ENCODE measurements around the gene ADSL. TPM values are rescaled to one million over a fixed set of nuclear protein-coding genes. Genes with fewer than 3 reads are reported as not detected.

The ADSL gene
- total and polyA plus RNA-seq, 2 donors (not counting 1 experiment from before 2014, with no cell fraction given): 67.0 to 89.8 TPM

- Histone ChIP-seq H3K4me3 (replicated peaks in 1 of 4; ENCODE audit: control extremely low read depth in 1 of 4, insufficient read depth in 1 of 4, low read depth in 3 of 4, low read length in 4 of 4) (no peak overlapping the region), H2AFZ (ENCODE audit: low read length) (no peak overlapping the region), H3K27me3 (ENCODE audit: control insufficient read depth, insufficient read depth, low read length) (no peaks in the 10 kb centered on the region), H3K79me2 (ENCODE audit: control insufficient read depth, insufficient read depth, low read length) (no peaks in the 10 kb centered on the region), H3K27ac (ENCODE audit: insufficient read depth, low read length) (no peak overlapping the region), H3K4me2 (ENCODE audit: extremely low read depth, insufficient read depth, low read length) (no peak overlapping the region), H3K9ac (ENCODE audit: insufficient read depth, low read length) (no peak overlapping the region), H4K20me1 (ENCODE audit: control insufficient read depth, extremely low read depth, insufficient read depth, low read length) (no peaks in the 10 kb centered on the region), H3K36me3 (ENCODE audit: control insufficient read depth, insufficient read depth, low read length) (peaks cover 3% of the 10 kb centered on the region), H3K4me1 (ENCODE audit: control insufficient read depth, extremely low read depth, insufficient read depth, low read length) (peaks cover 3% of the 10 kb centered on the region), H3K9me3 (ENCODE audit: control insufficient read depth, insufficient read depth, low read depth, low read length) (no peaks in the 10 kb centered on the region)
- TF ChIP-seq, protein P1, sequence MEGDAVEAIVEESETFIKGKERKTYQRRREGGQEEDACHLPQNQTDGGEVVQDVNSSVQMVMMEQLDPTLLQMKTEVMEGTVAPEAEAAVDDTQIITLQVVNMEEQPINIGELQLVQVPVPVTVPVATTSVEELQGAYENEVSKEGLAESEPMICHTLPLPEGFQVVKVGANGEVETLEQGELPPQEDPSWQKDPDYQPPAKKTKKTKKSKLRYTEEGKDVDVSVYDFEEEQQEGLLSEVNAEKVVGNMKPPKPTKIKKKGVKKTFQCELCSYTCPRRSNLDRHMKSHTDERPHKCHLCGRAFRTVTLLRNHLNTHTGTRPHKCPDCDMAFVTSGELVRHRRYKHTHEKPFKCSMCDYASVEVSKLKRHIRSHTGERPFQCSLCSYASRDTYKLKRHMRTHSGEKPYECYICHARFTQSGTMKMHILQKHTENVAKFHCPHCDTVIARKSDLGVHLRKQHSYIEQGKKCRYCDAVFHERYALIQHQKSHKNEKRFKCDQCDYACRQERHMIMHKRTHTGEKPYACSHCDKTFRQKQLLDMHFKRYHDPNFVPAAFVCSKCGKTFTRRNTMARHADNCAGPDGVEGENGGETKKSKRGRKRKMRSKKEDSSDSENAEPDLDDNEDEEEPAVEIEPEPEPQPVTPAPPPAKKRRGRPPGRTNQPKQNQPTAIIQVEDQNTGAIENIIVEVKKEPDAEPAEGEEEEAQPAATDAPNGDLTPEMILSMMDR (conservative IDR thresholded peaks at IDR 0.05 in 1 of 2, IDR thresholded peaks at IDR 0.05 in 1 of 2; ENCODE audit: low read depth in 1 of 2, low read length in 2 of 2): no peak
- TF ChIP-seq EZH2 (IDR thresholded peaks at IDR 0.05; ENCODE audit: low read length, missing control alignments): no peak
- peak; percentile 72 to 76 for DNase-seq (ENCODE audit: low read depth in 2 of 2)
Measured at GRCh38 chr22:40332319-40332781, 13.9 kb upstream of the ADSL start.

GRCh38 chr22:40334060-40334459 is 12.2 kb upstream of the ADSL start:
- H3K9me3 ChIP-seq (ENCODE audit: control insufficient read depth, insufficient read depth, low read depth, low read length): no peaks in the 10 kb centered on the region
- no peak overlapping the region for H3K9ac ChIP-seq (ENCODE audit: insufficient read depth, low read length)
- H3K36me3 ChIP-seq (ENCODE audit: control insufficient read depth, insufficient read depth, low read length): peaks cover 3% of the 10 kb centered on the region
- no peaks in the 10 kb centered on the region for H3K79me2 ChIP-seq (ENCODE audit: control insufficient read depth, insufficient read depth, low read length)
- no peak overlapping the region for H3K4me2 ChIP-seq (ENCODE audit: extremely low read depth, insufficient read depth, low read length)
- no peak overlapping the region for H2AFZ ChIP-seq (ENCODE audit: low read length)
- no peak overlapping the region for H3K4me3 ChIP-seq (replicated peaks in 1 of 4; ENCODE audit: control extremely low read depth in 1 of 4, insufficient read depth in 1 of 4, low read depth in 3 of 4, low read length in 4 of 4)
- peaks cover 2% of the 10 kb centered on the region for H3K4me1 ChIP-seq (ENCODE audit: control insufficient read depth, extremely low read depth, insufficient read depth, low read length)
- H3K27me3 ChIP-seq (ENCODE audit: control insufficient read depth, insufficient read depth, low read length): no peaks in the 10 kb centered on the region
- no peak for DNase-seq (ENCODE audit: low read depth in 2 of 2)
- TF ChIP-seq, protein P1 (conservative IDR thresholded peaks at IDR 0.05 in 1 of 2, IDR thresholded peaks at IDR 0.05 in 1 of 2; ENCODE audit: low read depth in 1 of 2, low read length in 2 of 2): no peak
- no peak for TF ChIP-seq EZH2 (IDR thresholded peaks at IDR 0.05; ENCODE audit: low read length, missing control alignments)
- H3K27ac ChIP-seq (ENCODE audit: insufficient read depth, low read length): no peak overlapping the region
- H4K20me1 ChIP-seq (ENCODE audit: control insufficient read depth, extremely low read depth, insufficient read depth, low read length): no peaks in the 10 kb centered on the region

DNA sequence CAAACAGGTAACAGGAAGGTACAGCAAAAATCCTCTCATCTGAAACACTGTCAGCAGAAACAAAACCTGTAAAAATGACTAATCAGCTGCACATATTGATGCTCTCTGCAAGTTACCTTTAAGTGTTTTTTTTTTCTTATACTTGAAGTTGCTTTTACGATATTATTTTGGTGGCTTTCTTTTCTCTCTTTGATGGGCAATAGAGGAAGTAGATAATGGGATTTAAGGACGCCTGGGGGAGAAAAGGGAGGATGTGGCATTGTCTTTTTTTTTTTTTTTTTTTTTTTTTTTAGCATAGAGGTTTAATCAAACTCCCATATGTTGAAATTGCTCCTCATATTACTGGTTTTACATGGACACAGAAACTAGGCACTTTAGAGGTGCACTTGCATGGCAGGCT is 11.4 kb upstream of the ADSL start:
- Histone ChIP-seq H3K27ac (ENCODE audit: insufficient read depth, low read length) (no peak overlapping the region), H3K4me1 (ENCODE audit: control insufficient read depth, extremely low read depth, insufficient read depth, low read length) (peaks cover 2% of the 10 kb centered on the region), H3K9ac (ENCODE audit: insufficient read depth, low read length) (no peak overlapping the region), H3K4me2 (ENCODE audit: extremely low read depth, insufficient read depth, low read length) (no peak overlapping the region), H3K36me3 (ENCODE audit: control insufficient read depth, insufficient read depth, low read length) (peaks cover 3% of the 10 kb centered on the region), H2AFZ (ENCODE audit: low read length) (no peak overlapping the region), H3K27me3 (ENCODE audit: control insufficient read depth, insufficient read depth, low read length) (no peaks in the 10 kb centered on the region), H4K20me1 (ENCODE audit: control insufficient read depth, extremely low read depth, insufficient read depth, low read length) (no peaks in the 10 kb centered on the region), H3K4me3 (replicated peaks in 1 of 4; ENCODE audit: control extremely low read depth in 1 of 4, insufficient read depth in 1 of 4, low read depth in 3 of 4, low read length in 4 of 4) (no peak overlapping the region), H3K9me3 (ENCODE audit: control insufficient read depth, insufficient read depth, low read depth, low read length) (no peaks in the 10 kb centered on the region), H3K79me2 (ENCODE audit: control insufficient read depth, insufficient read depth, low read length) (no peaks in the 10 kb centered on the region)
- TF ChIP-seq, protein P1 (conservative IDR thresholded peaks at IDR 0.05 in 1 of 2, IDR thresholded peaks at IDR 0.05 in 1 of 2; ENCODE audit: low read depth in 1 of 2, low read length in 2 of 2): no peak
- no peak for TF ChIP-seq EZH2 (IDR thresholded peaks at IDR 0.05; ENCODE audit: low read length, missing control alignments)
- DNase-seq (ENCODE audit: low read depth in 2 of 2): no peak

All from fibroblast of lung (primary cell).